ENCODE data around the gene MYH10.

The MYH10 gene

GRCh38 chr17:8602679-8603078 is 27.8 kb downstream of the MYH10 start:
- no peak for DNase-seq

GRCh38 chr17:8599351-8600011 is 31.0 kb downstream of the MYH10 start:
- no peak for DNase-seq

GRCh38 chr17:8598913-8599312 is 31.6 kb downstream of the MYH10 start:
- DNase-seq = no peak

- no peak for DNase-seq
These were observed 36.7 kb downstream of the MYH10 start for GRCh38 chr17:8593830-8594229.

- DNase-seq = no peak
These were observed 37.2 kb downstream of the MYH10 start for GRCh38 chr17:8593276-8593675.

GRCh38 chr17:8588877-8589554 is 41.5 kb downstream of the MYH10 start:
- DNase-seq = no peak

- DNase-seq = no peak
These were observed 43.8 kb downstream of the MYH10 start for GRCh38 chr17:8586766-8587165.

GRCh38 chr17:8585911-8586310 is 44.6 kb downstream of the MYH10 start:
- no peak for DNase-seq

- DNase-seq = no peak
These were observed 46.6 kb downstream of the MYH10 start for GRCh38 chr17:8583954-8584353.

GRCh38 chr17:8580952-8581658 is 49.4 kb downstream of the MYH10 start:
- DNase-seq = no peak

GRCh38 chr17:8577868-8578267 is 52.7 kb downstream of the MYH10 start:
- no peak for DNase-seq

GRCh38 chr17:8576559-8577294 is 53.8 kb downstream of the MYH10 start:
- DNase-seq = no peak

- no peak for DNase-seq
These were observed 55.8 kb downstream of the MYH10 start for GRCh38 chr17:8574687-8575086.

GRCh38 chr17:8572764-8573163 is 57.8 kb downstream of the MYH10 start:
- peak; percentile 3 for DNase-seq

GRCh38 chr17:8563981-8564602 is 66.4 kb downstream of the MYH10 start:
- DNase-seq = no peak

- no peak for DNase-seq
These were observed 67.3 kb downstream of the MYH10 start for GRCh38 chr17:8563024-8563776.

GRCh38 chr17:8558144-8558543 is 72.4 kb downstream of the MYH10 start:
- DNase-seq = no peak

GRCh38 chr17:8557176-8557806 is 73.2 kb downstream of the MYH10 start:
- no peak for DNase-seq

GRCh38 chr17:8556074-8556473 is 74.5 kb downstream of the MYH10 start:
- DNase-seq = no peak

- no peak for DNase-seq
These were observed 75.5 kb downstream of the MYH10 start for GRCh38 chr17:8555062-8555461.

GRCh38 chr17:8552577-8553320 is 77.8 kb downstream of the MYH10 start:
- DNase-seq = no peak
